Hepatocyte (in vitro differentiated cells): Measurements from ENCODE around the gene NIN.
"Not testable (repeated sequence)": the region's sequence is repeated elsewhere in the genome, so short reads cannot be mapped to it uniquely, and the experiment has no call there.

Experiments used
- EZH2 ChIP-seq: fragments of 200-600 bp; sonication (generic); IDR thresholded peaks from 2 replicates; pipeline ENCODE4 v1.6.1; 2016; ENCODE audit warnings: antibody characterized with exemption, mild to moderate bottlenecking, borderline replicate concordance
- EZH2phosphoT487 ChIP-seq: fragments of 200-600 bp; sonication (generic); IDR thresholded peaks from one replicate; pipeline ENCODE4 v1.6.1; 2018; ENCODE audit warnings: antibody characterized with exemption, mild to moderate bottlenecking, low read depth, moderate library complexity; ENCODE audit not compliant: unreplicated experiment, severe bottlenecking
- TF ChIP-seq, protein P1 (sequence below): fragments of 200-600 bp; sonication (generic); IDR thresholded peaks from 2 replicates; pipeline ENCODE4 v1.5.1; 2016; ENCODE audit warnings: antibody characterized with exemption, mild to moderate bottlenecking; ENCODE audit not compliant: poor library complexity

DNA sequence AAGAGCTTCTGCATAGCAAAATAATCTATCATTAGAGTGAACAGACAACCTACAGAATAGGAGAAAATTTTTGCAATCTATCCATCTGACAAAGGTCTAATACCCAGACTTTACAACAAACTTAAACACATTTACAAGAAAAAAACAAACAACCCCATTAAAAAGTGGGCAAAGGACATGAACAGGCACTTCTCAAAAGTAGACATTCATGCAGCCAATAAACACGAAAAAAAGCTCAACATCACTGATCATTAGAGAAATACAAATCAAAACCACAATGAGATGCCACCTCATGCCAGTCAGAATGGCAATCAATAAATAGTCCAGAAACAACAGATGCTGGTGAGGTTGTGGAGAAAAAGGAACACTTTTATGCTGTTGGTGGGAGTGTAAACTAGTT, 15.9 kb downstream of the NIN start:
- TF ChIP-seq, protein P1, sequence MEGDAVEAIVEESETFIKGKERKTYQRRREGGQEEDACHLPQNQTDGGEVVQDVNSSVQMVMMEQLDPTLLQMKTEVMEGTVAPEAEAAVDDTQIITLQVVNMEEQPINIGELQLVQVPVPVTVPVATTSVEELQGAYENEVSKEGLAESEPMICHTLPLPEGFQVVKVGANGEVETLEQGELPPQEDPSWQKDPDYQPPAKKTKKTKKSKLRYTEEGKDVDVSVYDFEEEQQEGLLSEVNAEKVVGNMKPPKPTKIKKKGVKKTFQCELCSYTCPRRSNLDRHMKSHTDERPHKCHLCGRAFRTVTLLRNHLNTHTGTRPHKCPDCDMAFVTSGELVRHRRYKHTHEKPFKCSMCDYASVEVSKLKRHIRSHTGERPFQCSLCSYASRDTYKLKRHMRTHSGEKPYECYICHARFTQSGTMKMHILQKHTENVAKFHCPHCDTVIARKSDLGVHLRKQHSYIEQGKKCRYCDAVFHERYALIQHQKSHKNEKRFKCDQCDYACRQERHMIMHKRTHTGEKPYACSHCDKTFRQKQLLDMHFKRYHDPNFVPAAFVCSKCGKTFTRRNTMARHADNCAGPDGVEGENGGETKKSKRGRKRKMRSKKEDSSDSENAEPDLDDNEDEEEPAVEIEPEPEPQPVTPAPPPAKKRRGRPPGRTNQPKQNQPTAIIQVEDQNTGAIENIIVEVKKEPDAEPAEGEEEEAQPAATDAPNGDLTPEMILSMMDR, result not testable (repeated sequence)
- not testable (repeated sequence) for TF ChIP-seq EZH2, EZH2phosphoT487
